Osteoblast (primary cell): ENCODE data around the gene AGPAT4. TPM values are rescaled to one million over a fixed set of nuclear protein-coding genes. Genes with fewer than 3 reads are reported as not detected.

Source experiments
- DNase-seq: peaks from one replicate; pipeline ENCODE4 v3.0.0; 2011; ENCODE audit warnings: low spot score, mixed read lengths; ENCODE audit not compliant: insufficient read length; ENCODE audit errors: missing footprints
- H2AFZ ChIP-seq: 2 replicates; pipeline ENCODE4 v1.6.0; 2011; ENCODE audit warnings: mild to moderate bottlenecking, low read length
- H3K27ac ChIP-seq: 2 replicates; pipeline ENCODE4 v1.5.1; 2011; ENCODE audit warnings: mild to moderate bottlenecking, low read depth, low read length, moderate library complexity
- H3K27me3 ChIP-seq: 2 replicates; pipeline ENCODE4 v1.6.0; 2012; ENCODE audit warnings: mild to moderate bottlenecking, control low read depth, inconsistent platforms, low read length, moderate library complexity; ENCODE audit not compliant: insufficient read depth
- H3K36me3 ChIP-seq: 2 replicates; pipeline ENCODE4 v1.5.1; 2011; ENCODE audit warnings: mild to moderate bottlenecking, low read length, control low read depth, moderate library complexity; ENCODE audit not compliant: insufficient read depth
- H3K4me1 ChIP-seq: 2 replicates; pipeline ENCODE4 v1.5.1; 2011; ENCODE audit warnings: mild to moderate bottlenecking, low read length, control low read depth, moderate library complexity; ENCODE audit not compliant: insufficient read depth
- H3K4me2 ChIP-seq: 2 replicates; pipeline ENCODE4 v1.6.0; 2011; ENCODE audit warnings: mild to moderate bottlenecking, low read length; ENCODE audit not compliant: insufficient read depth
- H3K4me3 ChIP-seq: fragments of 200-600 bp; sonication (generic); 3 replicates; pipeline ENCODE4 v1.5.1; 2012; ENCODE audit warnings: mild to moderate bottlenecking, low read length, inconsistent platforms; ENCODE audit not compliant: insufficient read depth
- H3K79me2 ChIP-seq: 2 replicates; pipeline ENCODE4 v1.6.0; 2012; ENCODE audit warnings: mild to moderate bottlenecking, low read length, control low read depth, inconsistent platforms; ENCODE audit not compliant: insufficient read depth
- H3K9me3 ChIP-seq: 2 replicates; pipeline ENCODE4 v1.5.1; 2011; ENCODE audit warnings: low read depth, low read length, control low read depth
- H4K20me1 ChIP-seq: 2 replicates; pipeline ENCODE4 v1.6.0; 2012; ENCODE audit warnings: mild to moderate bottlenecking, low read length, control low read depth; ENCODE audit not compliant: insufficient read depth
- total RNA-seq: library from RNA; depleted of rRNA; stranded (reverse); fragments of >200 nt; gene quantifications from 2 replicates; pipeline ENCODE4 v1.2.3, GENCODE V29; 2012
- TF ChIP-seq, protein P1 (sequence below): IDR thresholded peaks from 2 replicates; pipeline ENCODE4 v1.5.1; 2011; ENCODE audit warnings: mild to moderate bottlenecking, low read depth, low read length, moderate library complexity; ENCODE audit errors: extremely low read depth

AGPAT4 gene
- total RNA-seq, 1 donor = 13.8 TPM

DNA sequence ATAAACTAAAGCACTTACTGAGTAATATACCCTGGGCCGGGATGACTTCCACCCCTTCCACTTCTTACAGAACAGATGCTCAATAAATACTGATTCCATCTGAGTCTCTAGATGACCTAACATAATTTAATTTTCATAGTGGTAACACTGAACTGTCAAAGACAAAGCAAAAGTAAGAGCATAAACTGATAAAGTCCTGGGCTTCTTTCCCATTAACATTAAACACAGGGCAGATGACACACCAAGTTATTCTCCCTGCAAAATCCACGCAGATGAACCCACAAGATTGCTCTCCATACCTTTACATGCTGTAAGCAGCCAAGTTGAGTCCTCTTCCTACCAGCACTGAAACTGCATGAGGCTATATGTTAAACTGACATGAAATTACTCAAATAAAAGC lies 27.1 kb downstream of the AGPAT4 start:
- H3K27ac ChIP-seq = no peak overlapping the region
- H3K36me3 ChIP-seq = no peaks in the 10 kb centered on the region
- H4K20me1 ChIP-seq = no peaks in the 10 kb centered on the region
- H3K27me3 ChIP-seq = no peaks in the 10 kb centered on the region
- peaks cover 12% of the 10 kb centered on the region for H3K4me1 ChIP-seq
- TF ChIP-seq, protein P1, sequence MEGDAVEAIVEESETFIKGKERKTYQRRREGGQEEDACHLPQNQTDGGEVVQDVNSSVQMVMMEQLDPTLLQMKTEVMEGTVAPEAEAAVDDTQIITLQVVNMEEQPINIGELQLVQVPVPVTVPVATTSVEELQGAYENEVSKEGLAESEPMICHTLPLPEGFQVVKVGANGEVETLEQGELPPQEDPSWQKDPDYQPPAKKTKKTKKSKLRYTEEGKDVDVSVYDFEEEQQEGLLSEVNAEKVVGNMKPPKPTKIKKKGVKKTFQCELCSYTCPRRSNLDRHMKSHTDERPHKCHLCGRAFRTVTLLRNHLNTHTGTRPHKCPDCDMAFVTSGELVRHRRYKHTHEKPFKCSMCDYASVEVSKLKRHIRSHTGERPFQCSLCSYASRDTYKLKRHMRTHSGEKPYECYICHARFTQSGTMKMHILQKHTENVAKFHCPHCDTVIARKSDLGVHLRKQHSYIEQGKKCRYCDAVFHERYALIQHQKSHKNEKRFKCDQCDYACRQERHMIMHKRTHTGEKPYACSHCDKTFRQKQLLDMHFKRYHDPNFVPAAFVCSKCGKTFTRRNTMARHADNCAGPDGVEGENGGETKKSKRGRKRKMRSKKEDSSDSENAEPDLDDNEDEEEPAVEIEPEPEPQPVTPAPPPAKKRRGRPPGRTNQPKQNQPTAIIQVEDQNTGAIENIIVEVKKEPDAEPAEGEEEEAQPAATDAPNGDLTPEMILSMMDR = no peak
- no peak for DNase-seq
- peaks cover 8% of the 10 kb centered on the region for H3K79me2 ChIP-seq
- no peak overlapping the region for H3K4me2 ChIP-seq
- no peak overlapping the region for H3K4me3 ChIP-seq
- H2AFZ ChIP-seq = no peak overlapping the region
- no peaks in the 10 kb centered on the region for H3K9me3 ChIP-seq

DNA sequence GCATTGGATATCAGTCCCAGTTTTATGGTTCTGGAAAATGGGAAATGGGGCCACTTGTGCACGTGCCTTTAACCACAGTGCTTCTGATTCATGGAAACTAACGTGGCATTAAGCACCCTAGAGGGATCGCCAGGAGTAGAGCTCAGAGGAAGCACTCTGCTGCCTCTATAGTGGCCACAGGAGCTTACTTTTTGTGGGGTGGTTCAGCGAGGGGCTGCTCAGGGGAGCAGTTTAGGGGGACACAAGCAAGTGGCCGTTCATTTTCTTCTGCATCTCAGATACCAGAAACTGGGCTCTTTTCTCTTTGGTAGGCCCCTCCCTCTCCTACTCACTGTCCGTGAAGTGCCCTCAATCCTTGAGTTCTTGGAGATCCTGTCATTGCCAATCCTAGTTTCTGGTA lies 28.5 kb downstream of the AGPAT4 start:
- Histone ChIP-seq H3K27me3 (no peaks in the 10 kb centered on the region), H3K4me3 (no peak overlapping the region), H3K36me3 (no peaks in the 10 kb centered on the region), H2AFZ (no peak overlapping the region), H3K4me1 (peaks cover 12% of the 10 kb centered on the region), H3K4me2 (no peak overlapping the region), H3K9me3 (no peaks in the 10 kb centered on the region), H3K27ac (no peak overlapping the region), H3K79me2 (peaks cover 10% of the 10 kb centered on the region), H4K20me1 (no peaks in the 10 kb centered on the region)
- TF ChIP-seq, protein P1 = no peak
- DNase-seq = no peak

DNA sequence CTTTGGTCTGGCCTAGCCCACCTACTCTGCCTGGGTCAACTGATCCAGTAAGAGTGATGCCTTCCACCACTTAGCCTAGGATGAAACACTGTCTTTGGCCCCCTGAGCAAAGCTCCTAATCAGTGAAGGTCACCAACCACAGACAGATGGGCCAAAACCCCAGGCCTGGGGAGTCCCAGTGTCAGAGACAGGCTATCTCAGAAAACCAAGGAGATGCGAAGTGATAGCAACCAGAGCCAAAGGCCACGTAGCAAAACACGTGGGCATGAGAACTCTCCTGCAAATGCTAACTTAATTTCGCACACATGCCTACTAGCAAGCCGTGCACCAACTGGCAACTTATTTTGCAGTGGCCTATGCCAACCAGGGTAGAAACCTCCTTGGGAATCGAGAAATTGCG lies 29.1 kb downstream of the AGPAT4 start:
- no peak for DNase-seq
- peaks cover 12% of the 10 kb centered on the region for H3K4me1 ChIP-seq
- no peaks in the 10 kb centered on the region for H4K20me1 ChIP-seq
- no peaks in the 10 kb centered on the region for H3K36me3 ChIP-seq
- no peak overlapping the region for H3K4me3 ChIP-seq
- no peaks in the 10 kb centered on the region for H3K27me3 ChIP-seq
- TF ChIP-seq, protein P1 = no peak
- no peaks in the 10 kb centered on the region for H3K9me3 ChIP-seq
- no peak overlapping the region for H3K27ac ChIP-seq
- peaks cover 10% of the 10 kb centered on the region for H3K79me2 ChIP-seq
- H2AFZ ChIP-seq = no peak overlapping the region
- no peak overlapping the region for H3K4me2 ChIP-seq

DNA sequence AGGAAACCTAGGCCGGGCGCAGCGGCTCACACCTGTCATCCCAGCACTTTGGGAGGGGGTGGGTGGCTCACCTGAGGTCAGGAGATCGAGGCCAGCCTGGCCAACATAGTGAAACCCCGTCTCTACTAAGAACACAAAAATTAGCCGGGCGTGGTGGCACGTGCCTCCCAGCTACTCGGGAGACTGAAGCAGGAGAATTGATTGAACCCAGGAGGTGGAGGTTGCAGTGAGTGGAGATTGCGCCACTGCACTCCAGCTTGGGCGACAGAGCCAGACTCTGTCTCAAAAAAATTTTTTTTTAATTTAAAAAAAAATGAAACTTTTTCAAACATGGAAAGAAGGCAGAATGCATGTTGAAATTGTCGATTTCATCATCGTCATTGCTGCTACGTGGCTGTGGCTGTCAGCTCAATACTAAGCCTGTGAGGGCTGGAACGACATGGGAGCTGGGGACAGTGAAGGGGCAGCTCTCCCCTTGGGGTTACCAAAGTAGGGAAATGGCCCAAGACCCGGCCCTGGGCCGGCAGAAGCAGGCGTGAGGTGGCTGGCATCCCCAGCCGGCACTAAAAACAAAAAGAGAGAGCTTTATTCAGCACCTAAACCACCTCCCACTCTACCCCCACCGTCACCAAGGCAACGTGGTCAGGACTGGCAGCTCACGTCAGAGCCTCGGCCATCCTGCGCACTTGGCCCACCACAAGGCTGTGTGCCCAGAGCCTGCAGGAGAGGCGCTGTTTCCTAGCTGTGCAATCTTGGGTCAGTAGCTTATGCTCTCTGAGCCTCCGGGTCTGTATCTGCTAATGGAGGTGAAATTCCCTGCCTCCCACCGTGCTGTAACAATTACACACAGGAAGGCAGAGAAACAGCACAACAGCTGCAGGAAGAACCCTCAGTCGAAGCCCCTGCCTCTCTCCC lies 30.8 kb downstream of the AGPAT4 start:
- Histone ChIP-seq H3K36me3 (no peaks in the 10 kb centered on the region), H2AFZ (peak overlapping the region; percentile 77), H3K27ac (peak overlapping the region; percentile 90), H3K4me1 (peaks cover 12% of the 10 kb centered on the region), H3K4me3 (peak overlapping the region; percentile 67), H3K4me2 (peak overlapping the region; percentile 79), H3K79me2 (peaks cover 6% of the 10 kb centered on the region), H3K27me3 (no peaks in the 10 kb centered on the region), H3K9me3 (no peaks in the 10 kb centered on the region), H4K20me1 (no peaks in the 10 kb centered on the region)
- TF ChIP-seq, protein P1 = peak; percentile 21
- peak; percentile 96 for DNase-seq
